Mucosa of stomach (tissue), 1 donor: ENCODE results near the gene TBCD.

Source experiments
- H3K27me3 ChIP-seq: one replicate; pipeline ENCODE4 v1.7.0; 2013; ENCODE audit warnings: mild to moderate bottlenecking, low read length; ENCODE audit not compliant: control insufficient read depth, insufficient read depth
- H3K36me3 ChIP-seq: one replicate; pipeline ENCODE4 v1.7.0; 2013; ENCODE audit warnings: low read length; ENCODE audit not compliant: control insufficient read depth, insufficient read depth
- H3K4me1 ChIP-seq: one replicate; pipeline ENCODE4 v1.7.0; 2013; ENCODE audit warnings: mild to moderate bottlenecking, low read length; ENCODE audit not compliant: control insufficient read depth, insufficient read depth
- H3K4me3 ChIP-seq: one replicate; pipeline ENCODE4 v1.7.0; 2013; ENCODE audit warnings: low read length
- H3K9ac ChIP-seq: one replicate; pipeline ENCODE4 v1.7.0; 2013; ENCODE audit warnings: mild to moderate bottlenecking, low read length, moderate library complexity
- H3K9me3 ChIP-seq: one replicate; pipeline ENCODE4 v1.7.0; 2013; ENCODE audit warnings: mild to moderate bottlenecking, low read length, moderate library complexity; ENCODE audit not compliant: control insufficient read depth
- donor health status: Pancreatic carcinoma.

TBCD gene

DNA sequence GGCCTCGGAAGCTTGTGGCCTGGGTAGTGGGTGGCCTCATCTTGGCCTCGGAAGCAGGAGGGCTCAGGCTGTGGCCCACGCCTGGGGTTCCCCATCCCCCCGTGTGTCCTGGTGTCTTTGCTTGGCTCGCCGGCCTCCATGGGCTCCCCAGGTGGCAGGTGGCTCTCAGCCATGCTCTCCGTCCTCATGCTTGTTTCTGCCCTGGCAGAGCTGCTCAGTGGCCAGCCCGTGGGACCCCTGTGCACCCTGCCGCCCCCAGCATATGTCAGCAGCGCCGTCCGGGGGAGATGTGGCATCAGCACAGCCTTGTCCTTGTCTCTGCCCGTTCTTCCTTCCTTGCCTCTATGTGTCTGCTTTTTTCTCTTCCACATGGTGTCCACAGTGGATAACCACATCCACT lies 38.5 kb downstream of the TBCD start:
- Histone ChIP-seq H3K9me3 (no peaks in the 10 kb centered on the region), H3K36me3 (no peaks in the 10 kb centered on the region), H3K27me3 (no peaks in the 10 kb centered on the region), H3K9ac (no peak overlapping the region), H3K4me1 (peaks cover under 1% of the 10 kb centered on the region), H3K4me3 (no peak overlapping the region)

- Histone ChIP-seq H3K9ac (no peak overlapping the region), H3K36me3 (no peaks in the 10 kb centered on the region)
Measured at GRCh38 chr17:82791532-82791931, 39.7 kb downstream of the TBCD start.

DNA sequence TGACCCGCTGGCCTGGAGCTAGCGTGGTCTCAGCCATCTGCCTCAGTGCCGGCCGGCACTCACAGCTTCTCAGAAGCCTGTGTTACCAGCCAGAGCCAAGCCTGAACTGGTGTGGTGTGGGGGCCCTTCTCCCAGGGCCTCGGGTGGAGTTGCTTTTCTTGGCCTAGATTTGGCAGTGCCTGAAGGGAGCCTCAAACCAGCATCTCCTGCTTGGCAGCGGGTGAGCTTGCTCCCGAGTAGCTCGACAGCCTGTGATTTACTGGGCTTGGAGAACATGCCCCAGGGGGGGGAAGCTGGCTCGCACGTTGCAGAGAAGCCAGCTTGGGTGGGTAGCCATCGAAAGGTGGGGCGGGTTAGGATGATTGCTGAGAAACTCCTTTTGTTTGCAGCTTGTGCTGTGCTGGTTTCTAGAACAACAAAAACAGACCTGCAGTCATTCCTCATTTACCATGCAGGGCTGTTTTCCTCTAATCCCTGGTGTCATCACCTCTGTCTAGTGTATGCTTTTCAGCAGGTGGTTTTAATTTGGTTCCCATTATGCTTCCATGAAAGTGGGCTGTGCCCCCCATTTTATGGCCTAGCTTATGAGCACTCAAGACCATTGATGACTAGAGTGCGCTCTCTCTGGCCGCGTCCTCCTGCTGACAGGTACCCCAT lies 42.2 kb downstream of the TBCD start:
- H3K36me3 ChIP-seq, result no peaks in the 10 kb centered on the region
- H3K4me3 ChIP-seq, result no peak overlapping the region
- H3K27me3 ChIP-seq, result no peaks in the 10 kb centered on the region
- no peak overlapping the region for H3K9ac ChIP-seq
- H3K9me3 ChIP-seq, result no peaks in the 10 kb centered on the region
- peaks cover 3% of the 10 kb centered on the region for H3K4me1 ChIP-seq

More at GRCh38 chr17:82791532-82791931, 39.7 kb downstream of the TBCD start:
- peaks cover 3% of the 10 kb centered on the region for H3K4me1 ChIP-seq
- H3K4me3 ChIP-seq, result no peak overlapping the region
- no peaks in the 10 kb centered on the region for H3K9me3 ChIP-seq
- H3K27me3 ChIP-seq, result no peaks in the 10 kb centered on the region

DNA sequence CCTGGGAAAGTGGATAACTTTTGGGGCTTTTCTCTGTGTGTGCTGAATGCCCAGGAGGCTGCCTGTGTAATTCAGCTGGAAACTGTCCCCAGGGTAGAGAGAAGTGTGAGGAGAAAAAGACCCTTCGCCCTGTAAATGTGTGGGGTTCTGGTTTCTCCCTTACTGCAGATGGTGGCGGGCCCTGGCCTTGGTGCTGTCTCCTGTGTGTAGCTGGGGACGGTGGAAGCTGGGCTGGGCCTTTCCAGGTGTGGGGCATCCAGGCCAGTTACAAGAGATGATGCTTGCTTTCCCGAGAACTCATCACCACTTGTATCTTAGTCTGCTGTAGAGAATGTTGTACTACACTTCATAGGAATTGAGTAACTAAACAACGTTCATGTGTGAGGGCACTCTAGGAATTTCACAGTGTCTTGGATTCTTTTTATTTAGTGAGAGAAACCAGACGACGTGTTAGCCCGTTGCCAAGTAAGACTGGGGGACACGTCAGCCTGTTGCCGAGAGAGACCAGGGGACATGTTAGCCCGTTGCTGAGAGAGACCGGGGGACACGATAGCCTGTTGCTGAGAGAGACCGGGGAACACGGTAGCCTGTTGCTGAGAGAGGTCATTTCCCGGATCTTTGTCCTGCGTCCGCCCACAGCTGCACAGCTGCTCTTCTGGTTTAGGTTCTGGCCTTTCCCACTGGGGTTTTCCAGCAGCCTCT lies 43.1 kb downstream of the TBCD start:
- Histone ChIP-seq H3K9ac (no peak overlapping the region), H3K27me3 (no peaks in the 10 kb centered on the region), H3K4me3 (no peak overlapping the region), H3K9me3 (no peaks in the 10 kb centered on the region), H3K4me1 (peaks cover 3% of the 10 kb centered on the region), H3K36me3 (peaks cover 2% of the 10 kb centered on the region)

DNA sequence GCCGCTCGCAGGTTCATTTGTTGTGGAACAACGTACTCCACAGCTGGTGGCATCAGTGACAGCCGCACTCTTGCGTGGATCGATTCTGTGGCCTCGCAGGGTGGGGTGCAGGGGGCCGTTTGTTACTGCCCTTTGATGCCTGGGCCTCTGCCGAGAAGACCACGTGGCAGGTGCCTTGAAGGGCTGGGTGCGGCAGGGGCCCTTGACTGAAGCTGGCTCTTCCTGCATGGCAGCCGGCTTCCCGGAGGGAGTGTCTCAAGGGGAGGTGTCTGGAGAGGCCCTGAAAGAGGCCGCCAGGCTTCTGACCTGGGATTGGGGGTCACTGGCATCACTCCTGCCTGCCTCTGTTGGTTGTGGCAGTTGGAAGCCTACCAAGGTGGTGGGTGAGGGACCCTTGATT lies 43.8 kb downstream of the TBCD start:
- H3K27me3 ChIP-seq, result no peaks in the 10 kb centered on the region
- H3K36me3 ChIP-seq, result peaks cover 9% of the 10 kb centered on the region
- no peak overlapping the region for H3K4me3 ChIP-seq
- no peaks in the 10 kb centered on the region for H3K9me3 ChIP-seq
- H3K4me1 ChIP-seq, result peaks cover 3% of the 10 kb centered on the region
- no peak overlapping the region for H3K9ac ChIP-seq

DNA sequence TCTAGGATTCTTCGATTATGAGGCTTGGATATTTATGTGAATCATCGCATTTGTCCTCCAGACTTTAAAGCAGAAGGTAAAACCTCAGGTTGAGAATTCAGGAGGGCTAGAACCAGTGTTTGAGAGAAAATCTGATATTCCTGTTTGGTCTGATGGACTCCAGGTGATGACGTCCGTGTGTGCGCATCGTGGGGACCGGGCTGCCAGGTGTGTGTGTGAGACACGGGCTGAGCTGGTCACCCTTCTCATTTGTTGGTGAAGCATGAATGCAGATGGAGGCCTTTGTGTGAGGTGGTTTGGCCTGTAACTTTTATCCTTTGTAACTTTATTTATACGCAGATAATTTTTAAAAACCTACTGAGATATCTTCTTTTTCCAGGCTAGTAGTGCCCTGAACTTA lies 45.2 kb downstream of the TBCD start:
- Histone ChIP-seq H3K27me3 (no peaks in the 10 kb centered on the region), H3K9ac (no peak overlapping the region), H3K36me3 (peaks cover 9% of the 10 kb centered on the region), H3K9me3 (no peaks in the 10 kb centered on the region), H3K4me1 (peaks cover 3% of the 10 kb centered on the region), H3K4me3 (no peak overlapping the region)

DNA sequence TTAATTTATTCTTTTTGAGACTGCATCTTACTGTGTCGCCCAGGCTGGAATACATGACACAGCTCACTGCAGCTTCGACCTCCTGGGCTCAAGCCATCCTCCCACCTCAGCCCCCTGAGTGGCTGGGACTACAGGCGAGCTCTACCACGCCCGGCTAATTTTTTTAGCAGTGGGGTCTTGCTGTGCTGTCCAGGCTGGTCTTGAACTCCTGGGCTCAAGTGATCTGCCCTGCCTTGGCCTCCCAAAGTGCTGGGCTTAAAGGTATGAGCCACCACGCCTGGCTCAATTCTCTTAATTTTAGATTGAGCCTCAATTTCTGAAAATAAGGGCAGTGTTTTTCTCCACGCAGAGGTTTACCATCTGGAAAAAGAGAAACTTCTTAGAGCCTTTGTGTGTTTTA lies 46.9 kb downstream of the TBCD start:
- Histone ChIP-seq H3K36me3 (peaks cover 9% of the 10 kb centered on the region), H3K4me3 (no peak overlapping the region), H3K4me1 (peaks cover 3% of the 10 kb centered on the region), H3K27me3 (no peaks in the 10 kb centered on the region), H3K9me3 (no peaks in the 10 kb centered on the region), H3K9ac (no peak overlapping the region)

- Histone ChIP-seq H3K9ac (no peak overlapping the region), H3K36me3 (peaks cover 9% of the 10 kb centered on the region), H3K9me3 (no peaks in the 10 kb centered on the region), H3K4me1 (peaks cover 3% of the 10 kb centered on the region), H3K27me3 (no peaks in the 10 kb centered on the region), H3K4me3 (no peak overlapping the region)
Measured at GRCh38 chr17:82799591-82799990, 47.7 kb downstream of the TBCD start.

- Histone ChIP-seq H3K4me1 (no peaks in the 10 kb centered on the region), H3K9me3 (no peaks in the 10 kb centered on the region), H3K36me3 (peaks cover 9% of the 10 kb centered on the region), H3K9ac (no peak overlapping the region), H3K4me3 (no peak overlapping the region), H3K27me3 (no peaks in the 10 kb centered on the region)
Measured at GRCh38 chr17:82800885-82801284, 49.0 kb downstream of the TBCD start.

- no peaks in the 10 kb centered on the region for H3K27me3 ChIP-seq
- H3K4me3 ChIP-seq, result no peak overlapping the region
- peaks cover 9% of the 10 kb centered on the region for H3K36me3 ChIP-seq
Measured at GRCh38 chr17:82801377-82801970, 49.6 kb downstream of the TBCD start.

GRCh38 chr17:82802075-82802780 lies 50.4 kb downstream of the TBCD start:
- Histone ChIP-seq H3K27me3 (no peaks in the 10 kb centered on the region), H3K9me3 (no peaks in the 10 kb centered on the region), H3K36me3 (peaks cover 9% of the 10 kb centered on the region), H3K4me3 (no peak overlapping the region), H3K9ac (no peak overlapping the region), H3K4me1 (no peaks in the 10 kb centered on the region)

More at GRCh38 chr17:82801377-82801970, 49.6 kb downstream of the TBCD start:
- Histone ChIP-seq H3K4me1 (no peaks in the 10 kb centered on the region), H3K9me3 (no peaks in the 10 kb centered on the region), H3K9ac (no peak overlapping the region)

GRCh38 chr17:82803185-82803584 lies 51.3 kb downstream of the TBCD start:
- Histone ChIP-seq H3K27me3 (no peaks in the 10 kb centered on the region), H3K9me3 (no peaks in the 10 kb centered on the region), H3K36me3 (peaks cover 9% of the 10 kb centered on the region), H3K4me1 (no peaks in the 10 kb centered on the region), H3K4me3 (no peak overlapping the region), H3K9ac (no peak overlapping the region)
